ENCODE results near the gene RNLS. TPM values are rescaled to one million over a fixed set of nuclear protein-coding genes. Genes with fewer than 3 reads are reported as not detected.

RNLS gene
- total RNA-seq (2022; extraction: Qiagen RNA extraction; ENCODE audit: low read depth), result 7.5 to 10.0 TPM (median 8.3 TPM) in 5 replicates

GRCh38 chr10:88582806-88583583 lies at the start of gene RNLS:
Gene RNLS (minus strand): TSS chr10:88583318.

GRCh38 chr10:88586462-88586861 lies 3.3 kb upstream of the RNLS start, which contains the start of gene LIPJ:
Gene LIPJ (plus strand): TSS chr10:88586762. CDS start chr10:88590688, 3,926 bp downstream.

Other genes with a start within 250 kb of the RNLS start
- gene LIPJ, start 3.4 kb upstream of the RNLS start, total RNA-seq (2022; extraction: Qiagen RNA extraction; ENCODE audit: low read depth), result not detected in 5 replicates
- not detected in 5 replicates for gene LIPF, start 81.1 kb upstream of the RNLS start, total RNA-seq (2022; extraction: Qiagen RNA extraction; ENCODE audit: low read depth)
- gene LIPK, start 122.9 kb upstream of the RNLS start, total RNA-seq (2022; extraction: Qiagen RNA extraction; ENCODE audit: low read depth), result not detected in 5 replicates
- not detected in 5 replicates for gene LIPN, start 176.7 kb upstream of the RNLS start, total RNA-seq (2022; extraction: Qiagen RNA extraction; ENCODE audit: low read depth)
- not detected in 5 replicates for gene LIPM, start 219.4 kb upstream of the RNLS start, total RNA-seq (2022; extraction: Qiagen RNA extraction; ENCODE audit: low read depth)